Stimulated activated naive CD8-positive, alpha-beta T cell treated with anti-CD3 and anti-CD28 coated beads, Interleukin-15, Interleukin-2, amounts not matched to agents 100 ng/mL and 50 ng/mL, for 24 hours (primary cell): Measurements from ENCODE around the gene TP53TG5.

Source experiments
- H3K27ac Mint-ChIP-seq: one replicate; pipeline ENCODE4 v1.8.0; 2021; ENCODE audit warnings: mild to moderate bottlenecking, mixed read lengths
- H3K27me3 Mint-ChIP-seq: one replicate; pipeline ENCODE4 v1.8.0; 2021; ENCODE audit warnings: mixed read lengths
- H3K36me3 Mint-ChIP-seq: one replicate; pipeline ENCODE4 v1.8.0; 2021; ENCODE audit warnings: low read depth, mixed read lengths
- H3K4me1 Mint-ChIP-seq: one replicate; pipeline ENCODE4 v1.8.0; 2021; ENCODE audit warnings: low read depth, mixed read lengths
- H3K4me3 Mint-ChIP-seq: one replicate; pipeline ENCODE4 v1.8.0; 2021; ENCODE audit warnings: mild to moderate bottlenecking, mixed read lengths
- H3K9me3 Mint-ChIP-seq: one replicate; pipeline ENCODE4 v1.8.0; 2021; ENCODE audit warnings: mixed read lengths

TP53TG5 gene

GRCh38 chr20:45347936-45348778 lies 30.0 kb downstream of the TP53TG5 start, which contains the start of gene SDC4:
Gene SDC4, minus strand, starts transcription at chr20:45348424. Its CDS starts 40 bp downstream, at chr20:45348384.
- H3K9me3 Mint-ChIP-seq: no peaks in the 10 kb centered on the region
- peaks cover 30% of the 10 kb centered on the region for H3K36me3 Mint-ChIP-seq
- peaks cover 59% of the 10 kb centered on the region for H3K4me1 Mint-ChIP-seq
- peak within 1 kb of the TSS; percentile 79 for H3K27ac Mint-ChIP-seq
- peak within 1 kb of the TSS; percentile 93 for H3K4me3 Mint-ChIP-seq
- H3K27me3 Mint-ChIP-seq: peaks cover 4% of the 10 kb centered on the region

DNA sequence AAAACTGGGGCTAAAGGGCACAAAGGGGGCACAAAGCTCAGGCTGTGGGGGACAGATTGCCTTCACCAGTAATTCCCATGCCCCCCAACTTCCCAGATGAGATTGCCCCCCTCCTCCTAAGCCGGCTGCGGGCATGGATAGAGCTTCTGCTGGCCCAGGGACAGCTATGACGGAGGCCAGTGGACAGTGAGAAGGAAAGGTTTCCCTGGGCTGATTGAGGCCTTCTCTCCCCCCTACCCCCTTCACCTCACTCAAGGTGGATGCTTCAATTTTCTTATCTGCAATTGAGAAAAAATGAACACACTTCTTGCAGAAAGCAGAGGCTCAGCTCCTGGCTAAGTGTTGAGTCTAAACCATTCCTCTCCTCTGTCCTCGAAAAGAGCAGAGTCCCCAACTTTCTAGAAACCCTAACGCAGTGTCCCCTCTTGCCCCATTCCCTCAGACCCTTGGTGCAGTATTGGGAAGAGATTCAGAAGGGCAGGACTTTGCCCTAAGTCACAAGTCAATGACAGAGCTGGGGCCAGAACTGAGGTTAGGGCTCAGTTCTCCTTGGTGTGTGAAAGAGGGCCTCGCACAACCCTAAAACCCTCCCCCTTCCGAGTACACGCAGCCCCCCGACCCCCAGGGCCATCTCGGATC lies 30.7 kb downstream of the TP53TG5 start:
- Mint-ChIP-seq H3K4me1 (peaks cover 65% of the 10 kb centered on the region), H3K4me3 (peak overlapping the region; percentile 93), H3K9me3 (no peaks in the 10 kb centered on the region), H3K27me3 (peaks cover 4% of the 10 kb centered on the region), H3K27ac (peak overlapping the region; percentile 67), H3K36me3 (peaks cover 37% of the 10 kb centered on the region)

DNA sequence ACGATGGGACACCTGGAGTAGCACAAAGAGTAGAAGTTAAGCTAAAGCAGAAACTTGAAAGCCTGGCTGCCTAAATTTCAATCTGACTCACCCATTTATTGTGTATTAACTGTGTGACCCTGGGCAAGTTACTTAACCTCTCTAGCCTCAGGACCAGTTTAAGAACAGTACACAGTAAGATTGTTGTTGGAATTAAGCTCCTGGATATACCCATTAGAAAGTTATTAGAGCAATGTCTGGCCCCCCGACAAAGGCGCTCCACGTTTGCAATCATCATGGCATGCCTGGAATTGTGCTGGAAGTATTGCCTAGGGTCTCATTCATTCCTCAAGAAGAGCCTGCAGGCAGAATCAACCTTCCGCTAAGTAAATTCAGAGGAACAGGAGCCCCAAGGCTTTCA lies 31.3 kb downstream of the TP53TG5 start:
- no peak overlapping the region for H3K27ac Mint-ChIP-seq
- no peaks in the 10 kb centered on the region for H3K9me3 Mint-ChIP-seq
- peak overlapping the region; percentile 93 for H3K4me3 Mint-ChIP-seq
- H3K4me1 Mint-ChIP-seq: peaks cover 68% of the 10 kb centered on the region
- H3K36me3 Mint-ChIP-seq: peaks cover 37% of the 10 kb centered on the region
- peaks cover 4% of the 10 kb centered on the region for H3K27me3 Mint-ChIP-seq

DNA sequence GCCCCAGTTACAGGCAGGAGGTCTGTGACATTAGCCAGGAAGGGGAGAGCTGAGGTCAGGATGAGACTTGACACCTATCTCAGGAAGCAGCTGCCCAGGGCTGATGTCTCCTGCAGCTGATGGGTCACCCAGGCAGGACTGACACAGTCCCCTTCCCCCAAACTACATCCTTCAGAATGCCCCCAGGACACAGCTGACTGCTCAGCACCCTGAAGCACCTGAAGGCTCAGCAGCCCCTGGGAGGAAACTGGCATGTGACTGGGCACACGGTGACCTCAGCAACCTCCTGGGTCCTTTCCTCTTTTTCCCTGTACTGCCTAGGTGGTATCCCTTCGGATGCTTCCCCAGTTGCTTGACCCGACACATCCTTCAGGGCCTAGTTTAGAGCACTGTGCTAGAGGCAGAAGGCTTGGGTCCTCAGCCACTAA lies 31.8 kb downstream of the TP53TG5 start:
- Mint-ChIP-seq H3K36me3 (peaks cover 38% of the 10 kb centered on the region), H3K4me3 (peak overlapping the region; percentile 93), H3K27me3 (peaks cover 4% of the 10 kb centered on the region), H3K9me3 (no peaks in the 10 kb centered on the region), H3K27ac (peak overlapping the region; percentile 32), H3K4me1 (peaks cover 68% of the 10 kb centered on the region)

- H3K4me3 Mint-ChIP-seq: peak overlapping the region; percentile 93
- H3K9me3 Mint-ChIP-seq: no peaks in the 10 kb centered on the region
- peak overlapping the region; percentile 52 for H3K27ac Mint-ChIP-seq
- H3K36me3 Mint-ChIP-seq: peaks cover 48% of the 10 kb centered on the region
- H3K4me1 Mint-ChIP-seq: peaks cover 64% of the 10 kb centered on the region
- H3K27me3 Mint-ChIP-seq: peaks cover 4% of the 10 kb centered on the region
These were observed 32.8 kb downstream of the TP53TG5 start for GRCh38 chr20:45345104-45345936.

DNA sequence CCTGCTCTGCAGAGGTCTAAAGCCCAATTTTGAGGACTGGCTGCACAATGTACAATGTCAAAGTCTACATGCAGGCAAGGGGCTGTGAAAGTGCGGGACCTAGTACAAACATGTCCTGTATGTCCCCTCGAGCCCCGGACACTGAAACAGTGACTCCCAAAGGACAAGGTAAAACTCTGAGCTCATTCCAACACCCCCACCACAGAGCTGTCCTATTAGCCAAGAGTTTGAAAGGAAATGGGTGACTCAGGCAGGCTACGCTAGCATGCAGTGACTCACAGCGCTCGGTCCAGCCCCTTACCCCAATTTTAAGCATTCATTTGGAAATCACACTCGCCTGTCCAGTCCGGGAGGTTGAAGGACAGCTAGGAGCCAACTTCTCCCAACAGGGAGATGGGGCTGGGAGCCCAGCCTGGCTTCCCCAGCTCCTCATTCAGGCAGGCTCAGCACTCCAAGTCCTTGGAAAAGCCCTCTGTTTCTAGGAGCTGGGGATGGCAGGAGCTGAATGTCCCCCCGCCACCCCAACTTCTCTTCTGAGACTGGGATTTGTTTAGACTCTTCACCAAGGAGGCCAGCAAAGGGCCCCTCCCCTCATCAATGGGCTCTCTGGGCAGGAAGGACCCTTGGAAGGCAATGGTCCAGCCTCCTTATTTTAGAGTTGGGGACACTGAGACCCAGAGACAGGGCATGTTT lies 33.8 kb downstream of the TP53TG5 start:
- Mint-ChIP-seq H3K4me1 (peaks cover 56% of the 10 kb centered on the region), H3K27ac (peak overlapping the region; percentile 26), H3K27me3 (peaks cover 4% of the 10 kb centered on the region), H3K9me3 (no peaks in the 10 kb centered on the region), H3K36me3 (peaks cover 57% of the 10 kb centered on the region), H3K4me3 (peak overlapping the region; percentile 19)

- Mint-ChIP-seq H3K9me3 (no peaks in the 10 kb centered on the region), H3K36me3 (peaks cover 57% of the 10 kb centered on the region), H3K27me3 (peaks cover 4% of the 10 kb centered on the region), H3K4me1 (peaks cover 52% of the 10 kb centered on the region), H3K4me3 (peak overlapping the region; percentile 19), H3K27ac (peak overlapping the region; percentile 26)
These were observed 34.5 kb downstream of the TP53TG5 start for GRCh38 chr20:45343532-45344167.

DNA sequence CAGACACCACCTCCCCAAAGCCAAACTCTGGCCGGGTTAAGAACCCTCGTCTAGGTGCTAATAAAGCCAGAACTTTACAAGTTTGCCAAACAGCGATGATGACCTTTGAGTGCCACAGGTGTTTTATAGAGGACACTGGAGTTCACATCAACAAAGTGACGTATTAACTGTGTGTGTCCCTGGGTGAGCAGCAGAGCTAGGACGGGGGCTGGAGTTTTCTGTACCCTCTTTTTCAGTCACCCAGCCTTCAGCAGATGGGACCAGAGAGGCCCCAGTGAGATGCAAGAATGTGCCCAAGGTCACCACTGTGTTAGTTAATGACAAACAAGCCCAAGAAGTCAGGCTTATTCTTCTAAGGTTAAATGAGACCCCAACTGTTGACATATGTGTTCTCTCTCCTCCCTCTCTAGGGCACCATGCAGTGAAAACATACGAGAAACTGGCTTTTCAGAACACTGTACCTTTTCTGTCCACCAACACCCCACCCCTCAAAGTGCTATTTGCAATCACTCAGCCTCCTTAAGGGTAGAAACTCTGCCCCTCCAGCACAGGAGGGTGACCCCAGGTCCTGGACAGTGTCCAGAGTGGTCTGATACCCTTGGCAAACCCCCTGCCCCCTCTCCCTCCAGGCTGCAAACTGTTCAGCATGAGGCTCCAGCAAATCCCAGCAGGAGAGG lies 35.1 kb downstream of the TP53TG5 start:
- peaks cover 57% of the 10 kb centered on the region for H3K36me3 Mint-ChIP-seq
- peak overlapping the region; percentile 20 for H3K4me3 Mint-ChIP-seq
- H3K27ac Mint-ChIP-seq: no peak overlapping the region
- H3K9me3 Mint-ChIP-seq: no peaks in the 10 kb centered on the region
- H3K27me3 Mint-ChIP-seq: peaks cover 4% of the 10 kb centered on the region
- peaks cover 49% of the 10 kb centered on the region for H3K4me1 Mint-ChIP-seq

DNA sequence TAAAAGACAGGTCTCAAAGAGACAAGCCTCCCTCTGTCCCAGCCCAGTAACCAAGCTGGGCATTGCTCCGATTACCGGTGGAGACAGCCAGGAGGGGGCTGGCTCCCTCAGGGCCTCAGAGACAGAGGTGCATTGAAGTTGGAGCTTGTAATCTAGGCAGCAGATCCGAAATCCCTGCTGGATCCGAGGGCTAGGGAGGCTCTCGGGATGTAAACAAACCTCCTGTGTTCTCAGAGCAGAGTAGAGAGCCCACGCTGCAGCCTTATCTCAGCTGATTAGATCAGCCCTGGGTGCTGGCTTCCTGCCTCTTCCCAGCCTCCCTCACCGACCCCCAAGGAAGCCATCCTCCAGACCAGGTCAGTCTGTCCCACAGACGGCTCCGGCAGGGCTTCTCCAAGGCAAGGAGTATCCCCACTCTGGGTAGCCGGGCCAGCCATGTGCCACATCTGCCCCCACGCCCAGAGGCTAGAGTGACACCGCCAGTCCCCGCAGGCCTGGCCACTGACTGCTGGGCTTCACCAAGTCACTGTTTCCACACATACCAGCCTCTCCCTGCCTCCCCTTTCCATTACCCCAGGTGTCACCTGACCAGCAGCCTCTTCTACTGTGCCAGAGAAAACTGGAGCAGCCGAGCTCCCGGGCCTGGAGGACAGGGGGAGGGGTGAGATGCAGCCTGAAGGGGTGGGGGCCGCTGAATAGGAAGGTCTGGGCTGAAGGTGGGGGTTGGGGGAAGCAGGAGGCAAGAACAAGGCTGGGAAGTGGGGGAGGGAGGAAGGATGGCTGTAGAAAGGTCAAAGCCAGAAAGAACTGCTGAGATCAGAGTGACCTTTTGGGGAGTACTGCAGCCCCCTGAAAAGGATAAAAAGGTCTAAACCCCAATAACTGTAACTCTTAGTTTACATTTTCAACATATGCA lies 35.9 kb downstream of the TP53TG5 start:
- Mint-ChIP-seq H3K4me1 (peaks cover 46% of the 10 kb centered on the region), H3K9me3 (no peaks in the 10 kb centered on the region), H3K36me3 (peaks cover 57% of the 10 kb centered on the region), H3K27ac (peak overlapping the region; percentile 36), H3K4me3 (no peak overlapping the region), H3K27me3 (peaks cover 4% of the 10 kb centered on the region)

DNA sequence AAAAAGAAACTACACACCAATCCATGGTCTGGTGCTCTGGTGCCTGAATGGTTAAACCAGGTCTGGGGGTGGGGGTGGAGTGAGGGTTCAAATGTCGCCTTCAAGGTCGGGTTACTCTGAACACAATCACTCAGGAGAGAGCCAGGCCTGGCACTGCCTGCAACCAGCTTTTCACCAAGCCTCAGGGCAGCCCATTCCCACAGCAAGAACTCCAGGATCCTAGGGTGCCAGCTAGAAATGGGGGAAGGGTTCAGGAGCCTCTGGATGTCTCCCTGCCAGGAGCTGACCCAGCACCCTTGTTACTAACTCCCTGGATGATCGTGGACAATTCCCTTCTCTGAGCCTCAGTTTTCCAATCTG lies 36.6 kb downstream of the TP53TG5 start:
- Mint-ChIP-seq H3K36me3 (peaks cover 56% of the 10 kb centered on the region), H3K4me1 (peaks cover 41% of the 10 kb centered on the region), H3K4me3 (no peak overlapping the region), H3K27me3 (peaks cover 2% of the 10 kb centered on the region), H3K27ac (peak overlapping the region; percentile 36), H3K9me3 (no peaks in the 10 kb centered on the region)

GRCh38 chr20:45340951-45341350 lies 37.2 kb downstream of the TP53TG5 start:
- H3K27ac Mint-ChIP-seq: no peak overlapping the region
- H3K4me1 Mint-ChIP-seq: peaks cover 35% of the 10 kb centered on the region
- H3K27me3 Mint-ChIP-seq: no peaks in the 10 kb centered on the region
- no peaks in the 10 kb centered on the region for H3K9me3 Mint-ChIP-seq
- no peak overlapping the region for H3K4me3 Mint-ChIP-seq
- peaks cover 58% of the 10 kb centered on the region for H3K36me3 Mint-ChIP-seq

DNA sequence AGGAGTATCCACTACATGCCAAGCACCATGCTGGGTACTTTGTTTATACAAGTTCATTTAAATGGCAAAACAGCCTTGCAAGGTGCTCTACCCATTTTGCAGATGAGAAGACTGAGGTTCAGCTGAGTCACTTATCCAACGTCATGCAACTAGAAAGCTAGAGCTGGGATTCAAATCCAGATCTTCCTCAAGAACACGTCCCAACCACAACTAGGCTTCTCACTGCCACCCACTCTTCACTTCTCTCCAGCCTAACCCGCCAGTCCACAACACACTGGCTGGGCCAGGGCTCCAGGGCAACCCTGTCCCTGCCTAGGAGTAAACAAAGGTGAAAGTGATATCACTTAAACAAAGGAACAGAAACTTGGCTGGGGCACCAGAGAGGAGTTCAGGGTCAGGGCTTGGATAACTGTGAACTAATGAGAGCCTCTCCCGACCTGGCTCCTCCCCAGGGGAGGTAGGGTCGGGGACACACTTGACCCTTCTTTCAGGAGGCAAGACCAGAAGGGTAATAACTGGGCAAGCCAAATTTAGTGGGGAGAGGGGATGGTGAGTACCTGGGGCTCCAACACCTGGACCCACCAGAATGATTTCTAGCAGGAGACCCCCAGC lies 37.8 kb downstream of the TP53TG5 start:
- H3K36me3 Mint-ChIP-seq: peaks cover 58% of the 10 kb centered on the region
- no peaks in the 10 kb centered on the region for H3K9me3 Mint-ChIP-seq
- H3K4me1 Mint-ChIP-seq: peaks cover 29% of the 10 kb centered on the region
- H3K27me3 Mint-ChIP-seq: no peaks in the 10 kb centered on the region
- H3K27ac Mint-ChIP-seq: no peak overlapping the region
- no peak overlapping the region for H3K4me3 Mint-ChIP-seq
